Spleen (tissue), 11 donors: ENCODE data around the gene YPEL4. TPM values are rescaled to one million over a fixed set of nuclear protein-coding genes. Genes with fewer than 3 reads are reported as not detected.
"Not testable (repeated sequence)": the region's sequence is repeated elsewhere in the genome, so short reads cannot be mapped to it uniquely, and the experiment has no call there.

ENCODE experiments used
- DNase-seq: peaks from one replicate; pipeline ENCODE4 v3.0.0-alpha.2; 2020
- H3K27ac ChIP-seq, 8 donors: fragments of 200-600 bp; sonication (generic) in 7 of 8; 1 replicate in 4 of 8; 2 replicates in 4 of 8; pipeline versions ENCODE4 v1.5.0 to v1.8.0; 2016 to 2021; ENCODE audit warnings: inconsistent platforms in 4 of 8, mild to moderate bottlenecking in 4 of 8, moderate library complexity in 1 of 8
- H3K27me3 ChIP-seq, 7 donors: fragments of 200-600 bp; sonication (generic) in 6 of 7; replicated peaks in 1 of 7; 1 replicate in 4 of 7; 2 replicates in 3 of 7; pipeline versions ENCODE4 v1.5.0 to v1.8.0; 2016 to 2021; ENCODE audit warnings: inconsistent platforms in 3 of 7, mild to moderate bottlenecking in 1 of 7
- H3K36me3 ChIP-seq, 6 donors: fragments of 200-600 bp; sonication (generic) in 5 of 6; 1 replicate in 4 of 6; 2 replicates in 2 of 6; pipeline versions ENCODE4 v1.5.0 to v1.8.0; 2016 to 2021; ENCODE audit warnings: inconsistent platforms in 2 of 6
- H3K4me1 ChIP-seq, 6 donors: fragments of 200-600 bp; sonication (generic) in 5 of 6; 1 replicate in 3 of 6; 2 replicates in 3 of 6; pipeline versions ENCODE4 v1.5.0 to v1.8.0; 2016 to 2021; ENCODE audit warnings: inconsistent platforms in 3 of 6
- H3K4me3 ChIP-seq, 8 donors: fragments of 200-600 bp; sonication (generic) in 7 of 8; 1 replicate in 4 of 8; 2 replicates in 4 of 8; pipeline versions ENCODE4 v1.5.0 to v1.8.0; 2016 to 2021; ENCODE audit warnings: inconsistent platforms in 4 of 8, mild to moderate bottlenecking in 4 of 8, moderate library complexity in 2 of 8
- H3K9me3 ChIP-seq, 8 donors: fragments of 200-600 bp; sonication (generic) in 7 of 8; 1 replicate in 4 of 8; 2 replicates in 4 of 8; pipeline versions ENCODE4 v1.5.0 to v1.8.0; 2016 to 2021; ENCODE audit warnings: inconsistent platforms in 4 of 8
- POLR2A ChIP-seq, 3 donors: fragments of 450-650 bp; IDR thresholded peaks; one replicate each; pipeline ENCODE4 v1.5.1; 2017; ENCODE audit warnings: antibody characterized with exemption in 3 of 3, mild to moderate bottlenecking in 1 of 3
- POLR2AphosphoS5 ChIP-seq, 3 donors: sonication (generic); formaldehyde crosslinking; IDR thresholded peaks; one replicate each; pipeline ENCODE4 v1.5.1; 2017; ENCODE audit warnings: antibody characterized with exemption in 3 of 3
- WGBS, 5 donors: extraction: QIAGEN DNeasy Blood & Tissue Kit in 3 of 5; methylation state at CpG; one replicate each; pipeline versions ENCODE4 v1.1.5 to v1.1.7; 2013 to 2018; 5-methylcytosine and 5-hydroxymethylcytosine counted together
- intact Hi-C: fragments of 100-400 bp; cut with DNase I; formaldehyde crosslinking; loops from one replicate; pipeline ENCODE4 v1.15.0; 2023; ENCODE audit warnings: low total_unique reads
- polyA plus RNA-seq, 3 donors: library from polyadenylated mRNA; stranded (reverse); fragments of 200-250 nt; gene quantifications; one replicate each; pipeline ENCODE4 v1.2.1, GENCODE V29; 2013
- total RNA-seq, 7 donors: library from RNA; depleted of rRNA in 3 of 7; stranded (reverse); fragments of >200 nt in 3 of 7; fragmentation: NEBNext Ultra II Directional in 4 of 7; extraction: Animal tissue kit (Norgen Biotek cat#: 25700) in 4 of 7; gene quantifications; one replicate each; pipeline versions ENCODE4 v1.1.0 to v1.2.1, GENCODE V29; 2016 to 2021
- TF ChIP-seq, protein P1 (sequence below), 11 experiments: fragments of 200-600 bp in 7 of 11; fragments of 450-650 bp in 4 of 11; sonication (generic) in 4 of 11; IDR thresholded peaks in 8 of 11; conservative IDR thresholded peaks in 3 of 11; 1 replicate in 7 of 11; 2 replicates in 4 of 11; pipeline versions ENCODE4 v1.4.0 to v1.8.0; 2016 to 2021; ENCODE audit warnings: antibody characterized with exemption in 11 of 11, inconsistent platforms in 4 of 11, mild to moderate bottlenecking in 1 of 11
- donor health status: healthy with polysubstance abuse.
- donor health status: DM: no; HTN: no; CAD: no; lungs with moderate emphysema.
- donor health status: DM: no; HTN: no; CAD: no.
- donor health status: Bipolar disorder and iron deficiency.
- donor health status: healthy.
- donor health status: DM: no; HTN: no; CAD: no.
- donor health status: DM: yes; HTN: yes; CAD: no.

YPEL4 gene
- total and polyA plus RNA-seq, 10 donors = 0.63 to 8.3 (median 1.9) TPM

DNA sequence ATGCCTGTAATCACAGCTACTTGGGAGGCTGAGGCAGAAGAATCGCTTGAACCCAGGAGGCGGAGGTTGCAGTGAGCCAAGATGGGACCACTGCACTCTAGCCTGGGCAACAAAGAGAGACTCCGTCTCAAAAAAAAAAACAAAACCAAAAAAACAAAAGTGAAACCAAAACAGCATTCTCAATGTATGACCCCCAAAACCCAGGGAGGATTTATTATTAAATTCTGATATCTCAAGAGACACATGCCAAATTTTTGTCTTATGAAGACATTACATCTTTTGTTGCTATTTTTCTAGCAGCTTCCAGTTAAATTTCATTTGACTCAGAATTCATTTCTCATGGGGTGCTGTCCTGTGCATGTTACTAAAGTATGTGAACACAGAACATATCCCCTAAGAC is 3.0 kb upstream of the YPEL4 start:
- H3K36me3 ChIP-seq = no peaks in the 10 kb centered on the region
- peak overlapping the region in 3 of 8 donors; percentile 5 to 41 (median 8) for H3K4me3 ChIP-seq
- intact Hi-C loops = no loop called here
- peaks cover 14 to 57% (median 31%) of the 10 kb centered on the region in 6 donors for H3K4me1 ChIP-seq
- WGBS, 5 donors = 62 to 73% (median 69%) methylated on average over 3 of the region's 3 CpGs
- no peak for DNase-seq
- TF ChIP-seq POLR2A (IDR thresholded peaks at IDR 0.05) (no peak), POLR2AphosphoS5 (IDR thresholded peaks at IDR 0.05) (no peak)
- TF ChIP-seq, protein P1, sequence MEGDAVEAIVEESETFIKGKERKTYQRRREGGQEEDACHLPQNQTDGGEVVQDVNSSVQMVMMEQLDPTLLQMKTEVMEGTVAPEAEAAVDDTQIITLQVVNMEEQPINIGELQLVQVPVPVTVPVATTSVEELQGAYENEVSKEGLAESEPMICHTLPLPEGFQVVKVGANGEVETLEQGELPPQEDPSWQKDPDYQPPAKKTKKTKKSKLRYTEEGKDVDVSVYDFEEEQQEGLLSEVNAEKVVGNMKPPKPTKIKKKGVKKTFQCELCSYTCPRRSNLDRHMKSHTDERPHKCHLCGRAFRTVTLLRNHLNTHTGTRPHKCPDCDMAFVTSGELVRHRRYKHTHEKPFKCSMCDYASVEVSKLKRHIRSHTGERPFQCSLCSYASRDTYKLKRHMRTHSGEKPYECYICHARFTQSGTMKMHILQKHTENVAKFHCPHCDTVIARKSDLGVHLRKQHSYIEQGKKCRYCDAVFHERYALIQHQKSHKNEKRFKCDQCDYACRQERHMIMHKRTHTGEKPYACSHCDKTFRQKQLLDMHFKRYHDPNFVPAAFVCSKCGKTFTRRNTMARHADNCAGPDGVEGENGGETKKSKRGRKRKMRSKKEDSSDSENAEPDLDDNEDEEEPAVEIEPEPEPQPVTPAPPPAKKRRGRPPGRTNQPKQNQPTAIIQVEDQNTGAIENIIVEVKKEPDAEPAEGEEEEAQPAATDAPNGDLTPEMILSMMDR (IDR thresholded peaks at IDR 0.05 in 8 of 11, conservative IDR thresholded peaks at IDR 0.05 in 3 of 11) = no peak
- peaks cover 0 to 31% (median 18%) of the 10 kb centered on the region in 7 donors for H3K27me3 ChIP-seq
- H3K9me3 ChIP-seq = no peaks in the 10 kb centered on the region
- H3K27ac ChIP-seq = peak overlapping the region in 2 of 8 donors; percentile 56 to 68

DNA sequence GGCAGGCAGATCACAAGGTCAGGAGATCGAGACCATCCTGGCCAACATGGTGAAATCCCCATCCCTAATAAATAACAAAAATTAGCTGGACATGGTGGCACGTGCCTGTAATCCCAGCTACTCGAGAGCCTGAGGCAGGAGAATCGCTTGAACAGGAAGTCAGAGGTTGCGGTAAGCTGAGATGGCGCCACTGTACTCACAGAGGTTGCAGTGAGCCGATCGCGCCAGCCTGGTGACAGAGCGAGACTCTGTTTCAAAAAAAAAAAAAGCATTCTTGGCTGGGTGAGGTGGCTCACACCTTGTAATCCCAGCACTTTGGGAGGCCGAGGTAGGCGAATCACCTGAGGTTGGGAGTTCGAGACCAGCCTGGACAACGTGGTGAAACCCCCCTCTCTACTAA is 2.5 kb upstream of the YPEL4 start:
- H3K4me1 ChIP-seq = peaks cover 15 to 61% (median 34%) of the 10 kb centered on the region in 6 donors
- peak overlapping the region in 2 of 8 donors; percentile 56 to 68 for H3K27ac ChIP-seq
- intact Hi-C loops, H3K9me3 ChIP-seq, DNase-seq, H3K36me3 ChIP-seq: not testable (repeated sequence)
- H3K4me3 ChIP-seq = peak overlapping the region in 3 of 8 donors; percentile 5 to 41 (median 8)
- 65 to 82% (median 75%) methylated on average over 14 of the region's 14 CpGs for WGBS, 5 donors
- peaks cover 0 to 36% (median 22%) of the 10 kb centered on the region in 7 donors for H3K27me3 ChIP-seq

DNA sequence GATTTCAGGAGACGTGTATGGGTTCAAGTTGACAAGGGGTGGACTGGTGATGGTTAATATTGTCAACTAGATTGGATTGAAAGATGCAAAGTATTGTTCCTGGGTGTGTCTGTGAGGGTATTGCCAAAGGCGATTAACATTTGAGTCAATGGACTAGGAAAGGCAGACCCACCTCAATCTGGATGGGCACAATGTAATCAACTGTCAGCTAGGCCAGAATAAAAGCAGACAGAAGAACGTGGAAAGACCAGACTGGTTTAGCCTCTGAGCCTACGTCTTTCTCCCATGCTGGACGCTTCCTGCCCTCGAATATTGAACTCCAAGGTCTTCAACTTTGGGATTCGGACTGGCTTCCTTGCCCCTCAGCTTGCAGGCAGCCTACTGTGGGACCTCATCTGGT is 1.7 kb upstream of the YPEL4 start:
- Histone ChIP-seq H3K27ac (no peak overlapping the region), H3K27me3 (peaks cover 0 to 44% (median 30%) of the 10 kb centered on the region in 7 donors), H3K4me1 (peaks cover 13 to 61% (median 35%) of the 10 kb centered on the region in 6 donors), H3K9me3 (no peaks in the 10 kb centered on the region), H3K4me3 (no peak overlapping the region), H3K36me3 (no peaks in the 10 kb centered on the region)
- no peak for DNase-seq
- TF ChIP-seq POLR2A (IDR thresholded peaks at IDR 0.05) (no peak), POLR2AphosphoS5 (IDR thresholded peaks at IDR 0.05) (no peak)
- TF ChIP-seq, protein P1 (IDR thresholded peaks at IDR 0.05 in 8 of 11, conservative IDR thresholded peaks at IDR 0.05 in 3 of 11) = no peak
- intact Hi-C loops = no loop called here
- 84 to 94% (median 90%) methylated on average over 7 of the region's 7 CpGs for WGBS, 5 donors

DNA sequence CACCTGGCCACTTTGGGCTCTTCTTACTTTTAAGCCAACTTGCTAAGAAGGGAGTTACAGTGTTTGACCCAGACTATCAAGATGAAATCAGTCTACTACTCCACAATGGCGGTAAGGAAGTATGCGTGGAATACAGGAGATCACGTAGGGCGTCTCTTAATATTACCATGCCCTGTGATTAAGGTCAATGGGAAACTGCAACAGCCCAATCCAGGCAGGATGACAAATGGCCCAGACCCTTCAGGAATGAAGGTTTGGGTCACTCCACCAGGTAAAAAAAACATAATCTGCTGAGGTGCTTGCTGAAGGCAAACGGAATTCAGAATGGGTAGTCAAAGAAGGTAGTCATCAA is 1.0 kb upstream of the YPEL4 start:
- Histone ChIP-seq H3K27ac (no peak overlapping the region), H3K4me3 (no peak overlapping the region), H3K36me3 (no peaks in the 10 kb centered on the region), H3K4me1 (peaks cover 18 to 67% (median 41%) of the 10 kb centered on the region in 6 donors), H3K27me3 (peaks cover 0 to 51% (median 31%) of the 10 kb centered on the region in 7 donors), H3K9me3 (no peaks in the 10 kb centered on the region)
- TF ChIP-seq POLR2A (IDR thresholded peaks at IDR 0.05) = no peak
- TF ChIP-seq POLR2AphosphoS5 (IDR thresholded peaks at IDR 0.05) = no peak
- TF ChIP-seq, protein P1 (IDR thresholded peaks at IDR 0.05 in 8 of 11, conservative IDR thresholded peaks at IDR 0.05 in 3 of 11) = no peak
- DNase-seq = no peak
- intact Hi-C loops = no loop called here
- WGBS, 5 donors = 82 to 91% (median 86%) methylated on average over 5 of the region's 5 CpGs
